HepG2 (cell line): ENCODE measurements around the gene SDR39U1. TPM values are rescaled to one million over a fixed set of nuclear protein-coding genes. Genes with fewer than 3 reads are reported as not detected.

Source experiments
- BCL6 ChIP-seq: IDR thresholded peaks from 2 replicates; pipeline ENCODE4 v1.6.1; 2016; ENCODE audit warnings: missing genetic modification reagents, missing compliant biosample characterization
- CEBPG ChIP-seq: IDR thresholded peaks from 2 replicates; pipeline ENCODE4 v1.6.1; 2016
- DBP ChIP-seq: sonication (generic); formaldehyde crosslinking; IDR thresholded peaks from 2 replicates; pipeline ENCODE4 v1.4.0; 2020; ENCODE audit warnings: missing genetic modification reagents; ENCODE audit errors: not compliant biosample characterization
- FOSL2 ChIP-seq: sonication (generic); formaldehyde crosslinking; IDR thresholded peaks from 2 replicates; pipeline ENCODE4 v1.4.0; 2020; ENCODE audit warnings: missing genetic modification reagents
- GLI4 ChIP-seq: sonication (generic); formaldehyde crosslinking; IDR thresholded peaks from 2 replicates; pipeline ENCODE4 v1.5.1; 2020; ENCODE audit warnings: missing genetic modification reagents, mild to moderate bottlenecking, moderate library complexity, borderline replicate concordance
- GMEB1 ChIP-seq: sonication (generic); formaldehyde crosslinking; IDR thresholded peaks from 2 replicates; pipeline ENCODE4 v1.5.1; 2020; ENCODE audit warnings: missing genetic modification reagents, mild to moderate bottlenecking, borderline replicate concordance
- KDM5B ChIP-seq: sonication (generic); formaldehyde crosslinking; IDR thresholded peaks from 2 replicates; pipeline ENCODE4 v1.4.0; 2020; ENCODE audit warnings: missing genetic modification reagents, mild to moderate bottlenecking, borderline replicate concordance
- MXD4 ChIP-seq: IDR thresholded peaks from 2 replicates; pipeline ENCODE4 v1.6.1; 2016; ENCODE audit warnings: mild to moderate bottlenecking, missing biosample characterization, missing genetic modification reagents
- RBFOX2 ChIP-seq: fragments of 200-400 bp; formaldehyde crosslinking; IDR thresholded peaks from 2 replicates; pipeline ENCODE4 v1.6.1; 2017; ENCODE audit warnings: low read depth, mild to moderate bottlenecking, low read length
- SKI ChIP-seq: fragments of 450-650 bp; IDR thresholded peaks from one replicate; pipeline ENCODE4 v1.6.1; 2018; ENCODE audit warnings: mild to moderate bottlenecking; ENCODE audit not compliant: partially characterized antibody
- SOX13 ChIP-seq, 3 experiments: fragments of 450-650 bp in 1 of 3; sonication (generic) in 1 of 3; formaldehyde crosslinking in 1 of 3; IDR thresholded peaks in 2 of 3; conservative IDR thresholded peaks in 1 of 3; 2 replicates each; pipeline versions ENCODE4 v1.5.0 to v1.6.1; 2016 to 2020; ENCODE audit warnings: antibody characterized with exemption in 1 of 3, mild to moderate bottlenecking in 1 of 3, missing compliant biosample characterization in 1 of 3, missing genetic modification reagents in 1 of 3, moderate library complexity in 1 of 3
- TP53 ChIP-seq: sonication (generic); formaldehyde crosslinking; conservative IDR thresholded peaks from 2 replicates; pipeline ENCODE4 v1.4.0; 2020; ENCODE audit warnings: missing genetic modification reagents
- ZFYVE20 ChIP-seq: sonication (generic); formaldehyde crosslinking; IDR thresholded peaks from 2 replicates; pipeline ENCODE4 v1.8.0; 2023; ENCODE audit warnings: low read depth, mild to moderate bottlenecking, moderate library complexity, missing genetic modification reagents, borderline replicate concordance
- ZMYM3 ChIP-seq: sonication (generic); formaldehyde crosslinking; IDR thresholded peaks from 2 replicates; pipeline ENCODE4 v1.5.1; 2020; ENCODE audit warnings: mild to moderate bottlenecking, missing genetic modification reagents
- ZNF468 ChIP-seq: sonication (generic); formaldehyde crosslinking; IDR thresholded peaks from 2 replicates; pipeline ENCODE4 v1.8.0; 2022; ENCODE audit warnings: mild to moderate bottlenecking, moderate library complexity, missing genetic modification reagents
- ZNF597 ChIP-seq: sonication (generic); formaldehyde crosslinking; IDR thresholded peaks from 2 replicates; pipeline ENCODE4 v1.5.0; 2020; ENCODE audit warnings: missing genetic modification reagents
- ZNF704 ChIP-seq: sonication (generic); formaldehyde crosslinking; IDR thresholded peaks from 2 replicates; pipeline ENCODE4 v1.8.1; 2023; ENCODE audit warnings: mild to moderate bottlenecking, inconsistent platforms, moderate library complexity, missing genetic modification reagents, borderline replicate concordance
- ZNF761 ChIP-seq: sonication (generic); formaldehyde crosslinking; conservative IDR thresholded peaks from 2 replicates; pipeline ENCODE4 v1.4.0; 2020; ENCODE audit warnings: mild to moderate bottlenecking, missing genetic modification reagents
- ZUFSP ChIP-seq: sonication (generic); formaldehyde crosslinking; IDR thresholded peaks from 2 replicates; pipeline ENCODE4 v1.9.0; 2021; ENCODE audit warnings: missing genetic modification reagents, mild to moderate bottlenecking, borderline replicate concordance
- polyA plus RNA-seq, 8 experiments: library from polyadenylated mRNA; depleted of rRNA in 3 of 8; stranded (reverse) in 7 of 8; unstranded in 1 of 8; fragments of >200 nt; fragmentation: Illumina TruSeq in 4 of 8; extraction: Trizol in 4 of 8; gene quantifications; 2 replicates each; pipeline versions ENCODE4 v1.2.1 to v1.2.3, GENCODE V29; 2011 to 2016; ENCODE audit warnings: low read depth in 4 of 8, missing spikeins in 1 of 8, mixed read lengths in 1 of 8; ENCODE audit not compliant: insufficient read depth in 1 of 8
- total RNA-seq, 5 experiments: library from RNA; depleted of rRNA; stranded (reverse); fragments of >200 nt; fragmentation: Illumina TruSeq; extraction: Trizol; gene quantifications; 2 replicates each; pipeline ENCODE4 v1.2.3, GENCODE V29; 2016; ENCODE audit warnings: low read depth in 1 of 5

Gene SDR39U1
- total and polyA plus RNA-seq, 2 of the 13 experiments (the other 11 are each of a cell fraction or from before 2014, with no cell fraction given): 34.4 to 129 TPM

GRCh38 chr14:24431569-24432258, 10.9 kb downstream of the SDR39U1 start (continued):
- no peak; the same call in 1 of the 2 replicates for TF ChIP-seq ZMYM3
- TF ChIP-seq ZFYVE20 (CRISPR knock-in tag): no peak
- TF ChIP-seq ZNF468: no peak
- TF ChIP-seq ZUFSP: no peak
- no peak for TF ChIP-seq MXD4 (CRISPR knock-in tag)
- TF ChIP-seq TP53 (CRISPR knock-in tag): no peak
- TF ChIP-seq SOX13 (IDR thresholded peaks at IDR 0.05): no peak
- peak; percentile 18 to 57; a peak in 2 of 4 replicates for TF ChIP-seq SOX13 (CRISPR knock-in tag; conservative IDR thresholded peaks at IDR 0.05 in 1 of 2, IDR thresholded peaks at IDR 0.05 in 1 of 2)
- no peak for TF ChIP-seq ZNF704
- peak; percentile 45; the same call in 1 of the 2 replicates for TF ChIP-seq BCL6
- no peak for TF ChIP-seq CEBPG
- TF ChIP-seq FOSL2 (CRISPR knock-in tag): peak; percentile 66
- no peak for TF ChIP-seq DBP (CRISPR knock-in tag)
- peak; percentile 74 for TF ChIP-seq SKI
- peak; percentile 53; the same call in 1 of the 2 replicates for TF ChIP-seq KDM5B (CRISPR knock-in tag)
- no peak for TF ChIP-seq RBFOX2
- TF ChIP-seq GMEB1 (CRISPR knock-in tag): no peak
- no peak for TF ChIP-seq ZNF761 (CRISPR knock-in tag)
- no peak for TF ChIP-seq GLI4 (CRISPR knock-in tag)
- no peak for TF ChIP-seq ZNF597
